ENCODE results near the gene CPNE5. TPM values are rescaled to one million over a fixed set of nuclear protein-coding genes. Genes with fewer than 3 reads are reported as not detected.

CPNE5 gene
- total and polyA plus RNA-seq, 7 donors, result 0.99 to 11.6 (median 3.8) TPM

GRCh38 chr6:36737043-36737785, 102.0 kb downstream of the CPNE5 start:
- Histone ChIP-seq H3K4me3 (no peak overlapping the region), H3K27me3 (no peaks in the 10 kb centered on the region), H3K4me1 (peaks cover 0 to 24% (median 20%) of the 10 kb centered on the region in 4 donors), H3K9me3 (no peaks in the 10 kb centered on the region), H3K27ac (no peak overlapping the region), H3K36me3 (no peaks in the 10 kb centered on the region)
- TF ChIP-seq EP300 (IDR thresholded peaks at IDR 0.05) (no peak), POLR2AphosphoS5 (IDR thresholded peaks at IDR 0.05) (no peak), POLR2A (IDR thresholded peaks at IDR 0.05) (no peak)
- TF ChIP-seq, protein P1, sequence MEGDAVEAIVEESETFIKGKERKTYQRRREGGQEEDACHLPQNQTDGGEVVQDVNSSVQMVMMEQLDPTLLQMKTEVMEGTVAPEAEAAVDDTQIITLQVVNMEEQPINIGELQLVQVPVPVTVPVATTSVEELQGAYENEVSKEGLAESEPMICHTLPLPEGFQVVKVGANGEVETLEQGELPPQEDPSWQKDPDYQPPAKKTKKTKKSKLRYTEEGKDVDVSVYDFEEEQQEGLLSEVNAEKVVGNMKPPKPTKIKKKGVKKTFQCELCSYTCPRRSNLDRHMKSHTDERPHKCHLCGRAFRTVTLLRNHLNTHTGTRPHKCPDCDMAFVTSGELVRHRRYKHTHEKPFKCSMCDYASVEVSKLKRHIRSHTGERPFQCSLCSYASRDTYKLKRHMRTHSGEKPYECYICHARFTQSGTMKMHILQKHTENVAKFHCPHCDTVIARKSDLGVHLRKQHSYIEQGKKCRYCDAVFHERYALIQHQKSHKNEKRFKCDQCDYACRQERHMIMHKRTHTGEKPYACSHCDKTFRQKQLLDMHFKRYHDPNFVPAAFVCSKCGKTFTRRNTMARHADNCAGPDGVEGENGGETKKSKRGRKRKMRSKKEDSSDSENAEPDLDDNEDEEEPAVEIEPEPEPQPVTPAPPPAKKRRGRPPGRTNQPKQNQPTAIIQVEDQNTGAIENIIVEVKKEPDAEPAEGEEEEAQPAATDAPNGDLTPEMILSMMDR (IDR thresholded peaks at IDR 0.05), result no peak
- intact Hi-C loops (cut with DNase I), result loop anchor here (5.0 kb wide), 1 partner anchor 110 kb away; no protein-coding TSS in a partner anchor
- DNase-seq, result no peak
- 93 to 95% methylated on average over 14 of the region's 14 CpGs for WGBS, 2 donors

GRCh38 chr6:36735110-36736071, 103.9 kb downstream of the CPNE5 start:
- 11 to 24% methylated on average over 24 of the region's 24 CpGs for WGBS, 2 donors
- intact Hi-C loops (cut with DNase I), result loop anchor here (5.0 kb wide), 1 partner anchor 108 kb away; no protein-coding TSS in a partner anchor
- no peaks in the 10 kb centered on the region for H3K27me3 ChIP-seq
- peak overlapping the region; percentile 2 to 34 (median 24) for H3K4me3 ChIP-seq
- peak overlapping the region; percentile 76 to 89 (median 81) for H3K27ac ChIP-seq
- peaks cover 0 to 24% (median 20%) of the 10 kb centered on the region in 4 donors for H3K4me1 ChIP-seq
- no peaks in the 10 kb centered on the region for H3K9me3 ChIP-seq
- DNase-seq, result peak; percentile 94
- no peaks in the 10 kb centered on the region for H3K36me3 ChIP-seq
- TF ChIP-seq, protein P1 (IDR thresholded peaks at IDR 0.05), result peak in 1 of 4 experiments; percentile 8
- no peak for TF ChIP-seq POLR2A (IDR thresholded peaks at IDR 0.05)
- peak in 3 of 4 donors; percentile 48 to 85 (median 80) for TF ChIP-seq EP300 (IDR thresholded peaks at IDR 0.05)
- TF ChIP-seq POLR2AphosphoS5 (IDR thresholded peaks at IDR 0.05), result peak; percentile 53 to 87 (median 56)

DNA sequence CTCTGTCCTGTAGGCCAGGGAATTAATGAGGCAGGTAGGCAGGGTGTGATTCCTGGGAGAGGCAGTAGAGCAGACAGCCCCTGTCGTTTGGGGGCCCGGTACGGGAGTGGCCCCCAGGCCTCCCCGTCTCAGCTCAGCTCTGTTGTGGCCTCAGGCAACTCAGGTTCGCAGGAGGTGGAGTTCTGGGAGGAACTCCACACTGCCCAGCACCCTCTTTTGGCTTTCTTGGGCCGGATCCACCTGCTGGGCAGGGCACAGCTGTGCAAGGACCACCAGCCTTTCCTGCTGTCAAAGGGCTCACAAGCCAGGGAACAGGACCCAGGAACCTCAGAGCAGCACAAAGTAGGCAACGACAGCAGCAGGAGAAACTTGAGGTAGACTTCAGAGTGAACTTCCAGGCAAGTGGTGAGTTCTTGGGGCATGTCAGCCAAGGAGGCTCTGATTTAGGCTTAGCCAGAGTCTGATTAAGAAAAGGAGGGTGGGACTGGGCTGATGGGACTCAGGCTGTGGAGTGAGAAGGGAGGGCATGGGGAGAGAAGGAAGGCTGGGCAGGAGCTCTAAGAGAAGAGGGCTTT, 104.7 kb downstream of the CPNE5 start:
- Histone ChIP-seq H3K9me3 (no peaks in the 10 kb centered on the region), H3K27ac (peak overlapping the region; percentile 76 to 89 (median 81)), H3K4me3 (peak overlapping the region; percentile 2 to 34 (median 24)), H3K36me3 (no peaks in the 10 kb centered on the region), H3K27me3 (no peaks in the 10 kb centered on the region), H3K4me1 (peaks cover 0 to 24% (median 20%) of the 10 kb centered on the region in 4 donors)
- no peak for DNase-seq
- intact Hi-C loops (cut with DNase I), result loop anchor here (5.0 kb wide), 1 partner anchor 107 kb away; no protein-coding TSS in a partner anchor
- 79 to 81% methylated on average over 7 of the region's 7 CpGs for WGBS, 2 donors
- TF ChIP-seq EP300 (IDR thresholded peaks at IDR 0.05) (no peak), POLR2AphosphoS5 (IDR thresholded peaks at IDR 0.05) (no peak), POLR2A (IDR thresholded peaks at IDR 0.05) (no peak)
- TF ChIP-seq, protein P1 (IDR thresholded peaks at IDR 0.05), result no peak

DNA sequence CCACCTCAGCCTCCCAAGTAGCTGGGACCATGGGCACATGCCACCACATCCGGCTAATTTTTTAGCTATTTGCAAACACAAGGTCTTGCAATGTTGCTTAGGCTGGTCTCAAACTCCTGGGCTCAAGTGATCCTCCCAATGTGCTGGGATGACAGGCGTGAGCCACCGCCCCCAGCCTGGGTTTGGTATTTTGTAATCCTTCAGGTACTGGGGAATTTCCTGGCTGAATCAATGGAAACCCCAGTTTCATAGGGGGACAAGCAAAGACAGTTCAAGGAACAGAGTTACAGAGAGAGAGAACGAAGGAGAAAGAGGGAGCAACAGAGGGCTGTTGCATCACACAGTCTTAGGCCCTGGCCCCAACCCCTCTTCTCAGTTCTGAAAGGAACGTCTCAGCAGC, 105.9 kb downstream of the CPNE5 start:
- no peak for TF ChIP-seq POLR2AphosphoS5 (IDR thresholded peaks at IDR 0.05)
- TF ChIP-seq EP300 (IDR thresholded peaks at IDR 0.05), result no peak
- no peak for TF ChIP-seq POLR2A (IDR thresholded peaks at IDR 0.05)
- TF ChIP-seq, protein P1 (IDR thresholded peaks at IDR 0.05), result no peak
- H3K27ac ChIP-seq, result no peak overlapping the region
- H3K36me3 ChIP-seq, result no peaks in the 10 kb centered on the region
- no peaks in the 10 kb centered on the region for H3K9me3 ChIP-seq
- peaks cover 0 to 24% (median 20%) of the 10 kb centered on the region in 4 donors for H3K4me1 ChIP-seq
- WGBS, 2 donors, result 81 to 93% methylated on average over 5 of the region's 5 CpGs
- no peak overlapping the region for H3K4me3 ChIP-seq
- intact Hi-C loops (cut with DNase I), result no loop called here
- no peak for DNase-seq
- H3K27me3 ChIP-seq, result no peaks in the 10 kb centered on the region

Data from sigmoid colon (tissue), 7 donors.